Mesothelial cell of epicardium (in vitro differentiated cells): Measurements from ENCODE around the gene FHIT. TPM values are rescaled to one million over a fixed set of nuclear protein-coding genes. Genes with fewer than 3 reads are reported as not detected.

Experiments used
- DNase-seq, 2 experiments: peaks; one replicate each; pipeline ENCODE4 v3.0.0; 2021; ENCODE audit warnings: low spot score in 2 of 2; ENCODE audit not compliant: unreplicated experiment in 2 of 2
- H3K27ac Mint-ChIP-seq: 2 replicates; pipeline ENCODE4 v1.8.0; 2021; ENCODE audit warnings: mixed read lengths
- H3K27me3 Mint-ChIP-seq: 2 replicates; pipeline ENCODE4 v1.8.0; 2021; ENCODE audit warnings: low read depth, mixed read lengths
- H3K36me3 Mint-ChIP-seq: 2 replicates; pipeline ENCODE4 v1.8.0; 2021; ENCODE audit warnings: mixed read lengths
- H3K4me1 Mint-ChIP-seq: 2 replicates; pipeline ENCODE4 v1.8.0; 2021; ENCODE audit warnings: mixed read lengths
- H3K4me3 Mint-ChIP-seq: 2 replicates; pipeline ENCODE4 v1.8.0; 2021; ENCODE audit warnings: mild to moderate bottlenecking, moderate library complexity, mixed read lengths
- H3K9me3 Mint-ChIP-seq: 2 replicates; pipeline ENCODE4 v1.8.0; 2021; ENCODE audit warnings: mixed read lengths
- total RNA-seq: library from RNA; stranded (reverse); gene quantifications from 3 replicates; pipeline ENCODE4 v1.2.1, GENCODE V29; 2021
- TF ChIP-seq, protein P1 (sequence below): fragments of 200-600 bp; sonication (generic); IDR thresholded peaks from one replicate; pipeline ENCODE4 v1.5.0; 2021; ENCODE audit warnings: antibody characterized with exemption; ENCODE audit not compliant: unreplicated experiment

FHIT gene
- total RNA-seq, 1 donor from 2014 or later = 10.7 TPM

DNA sequence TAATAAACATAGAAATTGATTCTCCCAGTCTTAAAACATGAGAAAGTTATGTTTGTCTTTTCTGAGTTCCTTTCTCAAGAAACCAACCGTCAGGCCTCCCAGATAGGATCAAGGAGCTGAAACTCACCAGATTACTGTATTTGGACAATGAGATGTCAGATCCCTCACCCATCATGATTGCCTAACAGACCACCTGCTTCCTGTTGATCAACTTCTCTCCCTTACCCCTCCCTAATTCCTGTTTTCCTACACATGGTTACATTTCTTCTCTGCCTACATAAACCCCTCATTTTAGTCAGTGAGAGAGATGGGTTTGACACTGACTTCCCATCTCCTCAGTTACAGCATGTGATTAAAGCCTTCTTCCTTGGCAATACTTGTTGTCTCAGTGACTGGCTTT is 917.5 kb downstream of the FHIT start:
- no peaks in the 10 kb centered on the region for H3K9me3 Mint-ChIP-seq
- H3K27me3 Mint-ChIP-seq = no peaks in the 10 kb centered on the region
- no peak for DNase-seq
- TF ChIP-seq, protein P1, sequence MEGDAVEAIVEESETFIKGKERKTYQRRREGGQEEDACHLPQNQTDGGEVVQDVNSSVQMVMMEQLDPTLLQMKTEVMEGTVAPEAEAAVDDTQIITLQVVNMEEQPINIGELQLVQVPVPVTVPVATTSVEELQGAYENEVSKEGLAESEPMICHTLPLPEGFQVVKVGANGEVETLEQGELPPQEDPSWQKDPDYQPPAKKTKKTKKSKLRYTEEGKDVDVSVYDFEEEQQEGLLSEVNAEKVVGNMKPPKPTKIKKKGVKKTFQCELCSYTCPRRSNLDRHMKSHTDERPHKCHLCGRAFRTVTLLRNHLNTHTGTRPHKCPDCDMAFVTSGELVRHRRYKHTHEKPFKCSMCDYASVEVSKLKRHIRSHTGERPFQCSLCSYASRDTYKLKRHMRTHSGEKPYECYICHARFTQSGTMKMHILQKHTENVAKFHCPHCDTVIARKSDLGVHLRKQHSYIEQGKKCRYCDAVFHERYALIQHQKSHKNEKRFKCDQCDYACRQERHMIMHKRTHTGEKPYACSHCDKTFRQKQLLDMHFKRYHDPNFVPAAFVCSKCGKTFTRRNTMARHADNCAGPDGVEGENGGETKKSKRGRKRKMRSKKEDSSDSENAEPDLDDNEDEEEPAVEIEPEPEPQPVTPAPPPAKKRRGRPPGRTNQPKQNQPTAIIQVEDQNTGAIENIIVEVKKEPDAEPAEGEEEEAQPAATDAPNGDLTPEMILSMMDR = no peak
- no peaks in the 10 kb centered on the region for H3K36me3 Mint-ChIP-seq
- no peak overlapping the region for H3K4me3 Mint-ChIP-seq
- H3K4me1 Mint-ChIP-seq = peaks cover 18% of the 10 kb centered on the region
- no peak overlapping the region for H3K27ac Mint-ChIP-seq

DNA sequence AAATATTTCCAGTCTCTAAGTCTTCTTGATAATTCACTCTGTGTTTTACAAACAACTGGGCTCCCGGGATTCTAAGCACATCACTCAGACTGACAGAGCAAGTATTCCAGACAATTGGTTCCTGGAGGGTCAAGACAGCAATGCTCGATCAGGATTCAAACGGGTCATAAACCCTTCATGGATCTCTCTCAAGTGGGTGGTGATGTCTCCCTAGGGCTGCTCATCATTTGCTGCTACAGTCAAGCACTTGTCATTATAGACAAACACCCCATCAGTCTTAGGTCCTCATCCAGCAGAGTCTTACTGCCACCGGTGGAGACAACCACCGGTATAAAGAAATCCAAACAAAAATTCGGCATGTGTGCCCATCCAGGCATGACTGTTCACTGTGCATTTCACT is 921.1 kb downstream of the FHIT start:
- no peak for DNase-seq
- TF ChIP-seq, protein P1 = no peak
- Mint-ChIP-seq H3K4me3 (no peak overlapping the region), H3K4me1 (peaks cover 32% of the 10 kb centered on the region), H3K27me3 (peaks cover 2% of the 10 kb centered on the region), H3K9me3 (no peaks in the 10 kb centered on the region), H3K27ac (no peak overlapping the region), H3K36me3 (no peaks in the 10 kb centered on the region)

DNA sequence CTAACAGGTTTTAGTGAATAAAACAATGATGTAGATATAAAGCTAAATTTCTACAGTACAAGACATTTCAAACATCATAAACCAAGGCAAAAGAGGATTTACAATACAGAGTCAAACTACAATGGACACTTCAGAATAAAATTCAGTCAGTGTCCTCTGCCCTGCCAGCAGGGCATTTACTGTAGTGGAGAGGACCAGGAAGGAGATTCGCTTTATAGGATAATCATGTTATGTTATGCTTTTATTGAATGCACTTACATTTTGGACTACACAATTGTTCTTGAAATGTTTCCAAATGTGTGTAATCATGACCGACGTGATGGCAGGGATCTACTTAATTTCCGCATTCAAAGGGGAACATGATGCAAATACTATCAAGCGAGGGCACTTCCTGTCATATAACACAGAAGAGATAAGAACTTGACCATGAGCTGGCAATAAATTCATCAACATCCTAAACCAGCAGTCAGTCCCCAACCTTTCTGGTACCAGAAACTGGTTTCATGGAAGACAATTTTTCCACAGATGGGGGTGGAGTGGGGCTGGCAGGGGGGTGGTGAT is 925.6 kb downstream of the FHIT start:
- Mint-ChIP-seq H3K27me3 (peaks cover 2% of the 10 kb centered on the region), H3K4me1 (peaks cover 62% of the 10 kb centered on the region)
- DNase-seq = no peak

DNA sequence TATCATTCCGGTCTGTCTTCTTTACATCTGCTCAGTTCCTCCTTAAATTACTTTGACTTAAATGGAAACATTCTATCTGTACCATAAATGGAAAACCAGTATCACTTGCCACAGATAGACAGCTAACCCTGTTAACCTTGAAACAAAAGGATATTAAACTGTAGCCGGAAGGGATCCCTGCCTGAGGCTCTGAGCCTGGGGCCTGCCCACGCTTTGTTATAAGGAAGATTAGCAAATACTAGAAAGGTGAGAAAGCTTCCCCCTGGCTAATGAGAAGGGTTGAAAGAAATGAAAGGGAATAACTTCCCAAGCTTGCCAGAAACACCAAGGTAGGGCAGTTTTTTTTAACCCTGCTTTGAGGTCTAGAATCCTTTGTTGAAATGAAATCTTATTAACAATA is 927.6 kb downstream of the FHIT start:
- H3K9me3 Mint-ChIP-seq = no peaks in the 10 kb centered on the region
- H3K27ac Mint-ChIP-seq = peak overlapping the region; percentile 82

More for the DNA sequence above, 925.6 kb downstream of the FHIT start:
- no peak overlapping the region for H3K27ac Mint-ChIP-seq
- TF ChIP-seq, protein P1 = no peak
- H3K36me3 Mint-ChIP-seq = no peaks in the 10 kb centered on the region
- no peaks in the 10 kb centered on the region for H3K9me3 Mint-ChIP-seq
- no peak overlapping the region for H3K4me3 Mint-ChIP-seq

DNA sequence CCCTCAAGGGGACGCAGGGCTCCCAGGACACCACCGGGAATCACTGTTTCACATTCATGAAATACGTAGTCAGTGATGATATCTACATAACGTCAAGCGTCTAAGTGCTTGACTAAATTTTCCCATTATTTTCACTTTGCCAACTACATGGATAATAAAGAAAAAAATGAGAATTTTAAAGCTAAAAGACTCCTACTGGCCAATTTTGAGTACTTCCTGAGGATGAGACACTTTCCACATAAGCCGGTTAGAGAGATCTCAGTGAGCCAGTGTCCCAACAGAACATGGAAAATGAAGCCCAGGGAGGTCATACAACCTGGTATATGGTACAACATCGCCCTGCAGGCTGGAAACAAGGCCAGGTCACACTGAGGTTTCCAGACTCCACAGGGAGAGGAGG is 928.1 kb downstream of the FHIT start:
- Mint-ChIP-seq H3K4me1 (peaks cover 51% of the 10 kb centered on the region), H3K27me3 (peaks cover under 1% of the 10 kb centered on the region), H3K4me3 (no peak overlapping the region), H3K36me3 (no peaks in the 10 kb centered on the region), H3K9me3 (no peaks in the 10 kb centered on the region), H3K27ac (peak overlapping the region; percentile 82)
- TF ChIP-seq, protein P1 = peak; percentile 54
- DNase-seq = no peak

More for the DNA sequence above, 927.6 kb downstream of the FHIT start:
- Mint-ChIP-seq H3K4me3 (no peak overlapping the region), H3K27me3 (peaks cover 2% of the 10 kb centered on the region), H3K4me1 (peaks cover 54% of the 10 kb centered on the region), H3K36me3 (no peaks in the 10 kb centered on the region)
- TF ChIP-seq, protein P1 = no peak
- DNase-seq = no peak

DNA sequence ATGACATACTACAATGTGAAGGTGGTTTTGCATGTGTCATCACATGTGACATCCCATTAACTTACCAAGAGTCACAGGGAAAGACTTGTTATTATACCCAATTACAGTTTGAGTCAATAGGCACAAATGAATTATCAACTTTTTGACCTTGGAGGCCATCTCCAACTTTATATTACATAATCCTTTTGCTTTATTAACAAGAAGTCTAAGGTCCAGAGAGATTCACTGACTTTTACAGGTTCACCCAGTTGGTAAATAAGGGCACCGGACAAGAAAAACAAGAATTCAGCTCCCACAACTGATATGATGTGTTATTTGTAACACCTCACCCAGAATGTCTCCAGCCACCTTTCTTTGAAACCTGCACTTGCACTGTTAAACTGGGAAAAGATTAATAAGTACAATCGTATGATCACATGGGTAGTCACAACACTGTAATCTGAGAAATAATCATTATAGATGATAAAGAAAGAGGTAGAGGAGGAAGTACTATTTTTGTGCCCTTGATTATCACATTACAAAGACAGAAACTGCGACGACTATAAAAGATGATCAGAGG is 928.9 kb downstream of the FHIT start:
- no peak for DNase-seq
- H3K4me1 Mint-ChIP-seq = peaks cover 49% of the 10 kb centered on the region

More for the DNA sequence above, 928.9 kb downstream of the FHIT start:
- Mint-ChIP-seq H3K36me3 (no peaks in the 10 kb centered on the region), H3K27ac (peak overlapping the region; percentile 82), H3K4me3 (no peak overlapping the region), H3K9me3 (no peaks in the 10 kb centered on the region), H3K27me3 (no peaks in the 10 kb centered on the region)
- TF ChIP-seq, protein P1 = no peak
